ENCODE results near the gene MET.

Gene MET

GRCh38 chr7:116780966-116781365 lies 109.0 kb downstream of the MET start:
- in situ Hi-C loops (cut with MboI; ENCODE audit: low sequenced_read_pairs): no loop called here

DNA sequence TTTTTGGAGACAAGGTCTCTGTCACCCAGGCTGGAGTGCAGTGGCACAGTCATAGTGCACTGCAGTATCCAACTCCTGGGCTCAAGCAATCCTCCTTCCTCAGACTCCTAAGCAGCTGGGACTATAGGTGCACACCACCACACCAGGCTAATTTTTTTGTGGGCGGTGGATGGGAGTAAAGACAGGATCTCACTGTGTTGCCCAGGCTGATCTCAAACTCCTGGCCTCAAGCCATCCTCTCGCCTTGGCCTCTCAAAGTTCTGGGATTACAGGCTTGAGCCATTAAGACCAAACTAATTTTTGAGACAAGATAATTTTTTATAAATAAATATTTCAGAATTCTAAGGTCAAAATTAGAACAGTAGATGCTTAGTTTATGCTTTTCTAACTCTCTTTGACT lies 109.6 kb downstream of the MET start:
- in situ Hi-C loops (cut with MboI; ENCODE audit: low sequenced_read_pairs): no loop called here

DNA sequence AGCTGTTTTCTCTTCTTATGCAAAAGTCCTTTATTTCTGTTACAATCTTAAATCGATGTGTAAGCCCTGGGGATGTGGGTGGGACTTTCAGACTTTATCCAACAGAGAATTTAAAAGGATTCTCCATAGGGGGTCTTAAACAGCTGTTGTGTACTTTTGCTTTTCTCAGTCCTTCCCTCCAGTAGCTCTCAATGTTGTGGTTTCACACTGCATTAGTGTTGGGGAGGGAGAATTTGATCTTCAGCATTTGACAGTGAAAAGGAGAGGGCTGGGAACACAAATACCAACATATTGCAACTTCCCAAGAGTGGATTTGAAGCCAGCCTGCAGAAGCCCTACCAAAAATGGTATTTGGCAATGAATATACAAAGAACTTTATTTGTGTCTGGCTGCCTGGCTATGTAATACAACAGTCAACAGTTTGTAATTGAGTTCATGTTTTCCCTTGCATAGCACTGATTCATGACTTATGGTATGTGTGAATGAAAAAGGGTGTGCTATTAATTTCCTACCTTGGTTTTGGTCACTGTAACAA lies 110.2 kb downstream of the MET start:
- in situ Hi-C loops (cut with MboI; ENCODE audit: low sequenced_read_pairs): no loop called here

DNA sequence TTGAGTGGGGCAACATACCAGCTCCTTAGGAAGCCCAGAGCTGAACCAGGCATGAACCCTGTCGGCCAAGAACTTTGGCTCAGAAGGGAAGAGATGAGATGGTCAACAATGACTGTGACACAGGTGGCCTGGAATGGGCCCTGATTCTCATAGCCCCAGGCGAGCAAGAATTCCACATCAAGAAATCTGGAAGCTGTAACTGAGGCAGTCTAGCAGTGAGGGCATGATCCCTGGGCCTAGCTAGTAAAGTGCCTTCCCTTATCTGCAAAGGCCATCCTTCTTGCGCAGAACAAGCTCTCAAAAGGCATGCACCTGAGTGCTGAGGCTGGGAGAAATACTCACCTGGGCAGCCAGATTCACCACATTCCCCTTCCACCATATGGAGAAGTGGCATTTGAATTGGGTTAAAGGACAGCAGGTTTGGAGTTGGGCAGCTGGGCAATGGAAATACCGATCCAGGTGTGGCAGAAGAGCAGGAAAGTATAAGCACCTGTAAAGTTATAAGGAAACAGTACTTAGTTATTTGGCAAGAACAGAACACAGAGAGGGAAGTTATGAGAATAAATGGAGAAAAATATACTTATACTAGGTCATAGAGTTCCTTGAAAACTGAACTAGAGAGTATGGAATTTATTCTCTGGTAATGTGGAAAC lies 111.8 kb downstream of the MET start:
- in situ Hi-C loops (cut with MboI; ENCODE audit: low sequenced_read_pairs): no loop called here

DNA sequence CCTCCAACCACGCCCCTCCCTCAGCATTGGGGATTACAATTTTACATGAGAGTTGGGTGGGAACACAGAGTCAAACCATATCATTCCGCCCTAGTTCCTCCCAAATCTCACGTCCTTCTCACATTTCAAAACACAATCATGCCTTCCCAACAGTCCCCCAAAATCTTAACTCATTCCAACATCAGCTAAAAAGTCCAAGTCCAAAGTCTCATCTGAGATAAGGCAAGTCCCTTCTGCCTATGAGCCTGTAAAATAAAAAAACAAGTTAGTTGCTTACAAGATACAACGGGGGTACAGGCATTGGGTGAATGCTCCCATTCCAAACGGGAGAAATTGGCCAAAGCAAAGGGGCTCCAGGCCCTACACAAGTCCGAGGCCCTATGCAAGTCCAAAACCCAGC lies 112.7 kb downstream of the MET start:
- in situ Hi-C loops (cut with MboI; ENCODE audit: low sequenced_read_pairs): no loop called here

- in situ Hi-C loops (cut with MboI; ENCODE audit: low sequenced_read_pairs): no loop called here
Measured at GRCh38 chr7:116785843-116786242, 113.8 kb downstream of the MET start.

DNA sequence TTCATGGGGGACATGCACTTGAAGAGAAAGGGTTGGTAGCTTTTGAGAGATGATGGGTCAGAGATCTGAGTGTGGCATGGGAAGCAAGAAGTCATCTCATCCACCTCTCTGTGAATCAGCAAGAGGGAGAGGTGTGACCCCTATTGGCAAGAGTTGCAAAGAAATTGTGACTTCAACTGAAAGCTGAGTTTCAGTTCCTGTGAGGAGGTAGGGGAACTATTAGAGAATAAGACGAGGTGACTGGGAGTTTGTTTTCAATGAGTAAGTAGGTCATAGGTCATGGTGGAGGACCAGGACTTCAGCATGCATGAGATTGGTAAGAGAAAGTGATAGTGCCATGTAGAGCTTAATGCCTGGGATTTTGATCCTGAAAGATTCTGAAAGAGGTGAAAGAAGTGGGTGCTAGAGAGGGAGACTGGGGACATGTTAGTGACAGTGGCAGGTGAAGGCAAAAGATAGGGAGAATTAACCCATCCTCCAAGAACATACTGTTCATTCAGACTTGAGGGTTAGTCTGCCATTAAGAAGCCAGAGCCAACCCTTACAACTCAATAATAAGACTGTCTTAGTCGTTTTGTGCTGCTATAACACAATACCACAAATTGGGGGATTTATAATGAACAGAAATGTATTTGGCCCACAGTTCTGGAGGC lies 114.9 kb downstream of the MET start:
- in situ Hi-C loops (cut with MboI; ENCODE audit: low sequenced_read_pairs): no loop called here

GRCh38 chr7:116787881-116788280 lies 115.9 kb downstream of the MET start:
- in situ Hi-C loops (cut with MboI; ENCODE audit: low sequenced_read_pairs): no loop called here

GRCh38 chr7:116788572-116789197 lies 116.7 kb downstream of the MET start:
- in situ Hi-C loops (cut with MboI; ENCODE audit: low sequenced_read_pairs): no loop called here

- in situ Hi-C loops (cut with MboI; ENCODE audit: low sequenced_read_pairs): no loop called here
Measured at GRCh38 chr7:116790025-116790424, 118.0 kb downstream of the MET start.

DNA sequence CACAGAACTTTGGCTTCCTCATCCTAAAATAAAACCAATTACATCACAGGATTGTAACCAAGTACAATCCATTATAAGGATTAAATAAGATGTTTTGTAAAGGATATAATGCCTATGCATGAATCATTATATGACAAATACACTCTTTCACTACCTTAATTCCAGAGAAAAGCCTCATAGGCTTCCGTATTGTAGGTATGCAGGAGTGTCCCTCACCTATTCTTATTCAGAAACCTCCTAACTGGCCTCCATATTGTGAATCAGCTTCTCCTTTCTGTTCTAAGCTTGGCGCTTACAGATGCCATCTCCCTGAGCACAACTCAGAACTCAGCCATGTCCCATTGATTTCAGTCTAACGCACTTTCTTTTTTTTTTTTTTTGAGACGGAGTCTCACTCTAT lies 120.8 kb downstream of the MET start:
- in situ Hi-C loops (cut with MboI; ENCODE audit: low sequenced_read_pairs): no loop called here

GRCh38 chr7:116793795-116794340 lies 121.9 kb downstream of the MET start:
- in situ Hi-C loops (cut with MboI; ENCODE audit: low sequenced_read_pairs): no loop called here

GRCh38 chr7:116796471-116796870 lies 124.5 kb downstream of the MET start:
- in situ Hi-C loops (cut with MboI; ENCODE audit: low sequenced_read_pairs): no loop called here

- in situ Hi-C loops (cut with MboI; ENCODE audit: low sequenced_read_pairs): no loop called here
Measured at GRCh38 chr7:116797612-116798011, 125.6 kb downstream of the MET start.

DNA sequence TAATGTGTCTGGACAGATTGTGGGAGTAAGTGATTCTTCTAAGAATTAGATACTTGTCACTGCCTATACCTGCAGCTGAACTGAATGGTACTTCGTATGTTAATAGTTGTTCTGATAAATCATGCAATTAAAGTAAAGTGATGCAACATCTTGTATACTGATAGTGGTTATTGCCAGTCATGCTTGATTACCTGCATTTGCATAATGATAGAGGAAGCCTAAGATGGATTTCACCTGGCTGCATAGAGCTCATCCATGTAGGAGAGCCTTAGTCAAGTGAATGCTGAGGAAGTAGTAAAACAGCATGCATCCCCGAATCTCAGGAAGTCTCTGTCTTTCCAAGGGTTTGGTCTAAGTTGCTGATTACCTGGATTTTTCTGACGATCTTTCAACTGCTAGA lies 126.2 kb downstream of the MET start:
- in situ Hi-C loops (cut with MboI; ENCODE audit: low sequenced_read_pairs): no loop called here

DNA sequence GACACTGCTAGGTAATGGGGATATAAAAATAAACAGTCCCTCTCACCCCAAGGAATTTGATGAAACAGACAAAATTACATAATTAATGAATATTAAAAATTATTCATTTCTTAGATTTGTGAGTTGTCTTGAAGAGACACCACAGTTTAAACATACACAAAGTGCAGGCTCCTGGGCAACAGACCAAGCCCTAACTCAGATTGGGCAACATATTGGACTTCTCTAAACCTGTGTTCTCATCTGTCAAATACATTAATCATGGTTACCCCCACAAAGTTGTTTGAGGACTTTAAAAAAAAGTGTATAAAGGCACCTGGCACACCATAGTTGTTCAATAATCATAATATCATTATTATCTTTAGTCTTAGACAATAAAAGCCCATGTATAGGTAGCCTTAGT lies 127.9 kb downstream of the MET start:
- in situ Hi-C loops (cut with MboI; ENCODE audit: low sequenced_read_pairs): no loop called here

GRCh38 chr7:116800594-116800993 lies 128.6 kb downstream of the MET start:
- in situ Hi-C loops (cut with MboI; ENCODE audit: low sequenced_read_pairs): no loop called here

DNA sequence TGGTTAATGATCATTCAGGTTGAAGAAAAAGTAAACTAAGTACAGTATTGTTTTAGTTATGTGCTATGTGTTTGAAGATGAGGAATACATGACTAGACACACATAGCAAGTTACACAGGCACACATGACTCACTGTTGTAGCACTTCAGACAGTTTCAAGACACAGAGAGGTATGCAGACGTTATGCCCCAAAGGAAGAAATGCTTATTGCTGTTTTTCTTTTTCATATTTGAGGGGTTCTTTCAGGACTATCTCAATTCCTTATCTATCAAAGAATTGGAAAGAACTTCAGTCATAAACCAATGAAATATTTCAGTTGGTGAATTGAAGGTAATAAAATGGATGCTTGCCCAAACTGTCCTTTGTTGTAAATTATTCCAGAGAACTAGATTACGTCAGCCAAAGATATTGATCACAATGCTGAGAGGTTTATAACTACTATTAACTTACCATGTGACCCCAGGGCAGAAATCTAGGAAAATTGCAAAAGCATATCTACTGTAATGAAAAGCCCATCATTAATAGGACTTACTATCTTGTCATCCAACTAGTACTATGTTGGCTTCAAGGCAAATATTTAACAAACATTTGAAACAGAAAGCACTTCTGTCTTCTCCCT lies 129.2 kb downstream of the MET start:
- in situ Hi-C loops (cut with MboI; ENCODE audit: low sequenced_read_pairs): no loop called here

GRCh38 chr7:116802144-116802745 lies 130.2 kb downstream of the MET start:
- in situ Hi-C loops (cut with MboI; ENCODE audit: low sequenced_read_pairs): no loop called here

- in situ Hi-C loops (cut with MboI; ENCODE audit: low sequenced_read_pairs): no loop called here
Measured at GRCh38 chr7:116802746-116803152, 130.8 kb downstream of the MET start.

- in situ Hi-C loops (cut with MboI; ENCODE audit: low sequenced_read_pairs): no loop called here
Measured at GRCh38 chr7:116804471-116804870, 132.5 kb downstream of the MET start.
